Effector CD4-positive, alpha-beta T cell (primary cell): Measurements from ENCODE around the gene ZFP92.
"Not testable (repeated sequence)": the region's sequence is repeated elsewhere in the genome, so short reads cannot be mapped to it uniquely, and the experiment has no call there.

Source experiments
- DNase-seq: peaks from one replicate; pipeline ENCODE4 v3.0.0-alpha.2; 2020
- total RNA-seq: gene quantifications from one replicate; lab custom pipeline; 2026; lab: John Stamatoyannopoulos, UW

Gene ZFP92
- 1.5 reads per million for total RNA-seq

GRCh38 chrX:153411255-153411987 is at the start of gene ZFP92:
TSS of gene ZFP92 (plus strand) at chrX:153411472. CDS start at chrX:153418323, 6,851 bp downstream.
- DNase-seq = no peak

DNA sequence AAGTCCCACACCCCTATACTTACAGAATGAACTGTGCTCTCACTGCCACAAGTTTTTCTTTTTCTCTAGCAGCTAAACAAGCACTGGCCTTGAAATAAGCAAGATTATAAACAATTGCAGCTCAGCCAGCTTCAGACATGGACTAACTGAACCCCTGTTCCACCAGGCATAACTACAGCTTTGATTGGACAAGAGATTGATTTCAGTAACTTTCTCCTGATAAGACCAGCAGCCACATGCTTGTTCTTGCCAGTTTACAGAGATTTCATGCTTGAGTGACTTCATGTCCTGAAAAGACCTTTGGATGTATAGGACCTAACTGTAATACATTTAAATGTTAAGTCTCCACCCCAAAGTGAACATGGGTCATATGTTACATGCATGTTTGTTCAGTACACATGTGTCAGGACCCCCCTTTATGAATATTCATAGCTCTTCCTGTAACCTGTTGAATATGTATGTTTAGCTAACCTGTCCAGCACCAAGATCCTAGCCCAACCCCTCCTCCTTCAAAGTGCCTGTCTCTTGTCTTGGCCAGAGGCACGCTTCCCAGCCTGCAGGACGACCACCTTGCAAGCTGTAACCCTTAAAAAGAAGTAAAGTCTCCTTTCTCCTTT is 49.4 kb upstream of the ZFP92 start:
- DNase-seq = no peak

DNA sequence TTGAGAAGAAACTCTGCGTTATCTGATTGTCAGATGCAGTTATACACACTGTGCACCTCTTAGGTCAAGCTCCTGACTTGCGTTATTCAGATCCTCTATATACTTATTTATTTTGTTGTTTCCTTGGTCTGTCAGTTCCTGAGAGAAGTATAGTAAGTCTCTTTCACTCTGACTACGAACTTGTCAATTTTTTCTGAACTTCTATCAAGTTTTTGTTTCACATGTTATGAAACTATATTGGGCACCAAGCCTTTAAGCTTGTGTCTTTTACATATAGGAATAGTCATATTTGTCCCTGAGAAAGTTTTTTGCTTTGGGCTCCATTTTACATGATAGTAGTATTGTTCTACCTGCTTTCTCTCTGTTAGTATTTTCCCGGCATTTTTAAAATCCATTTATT is 45.6 kb upstream of the ZFP92 start:
- no peak for DNase-seq

GRCh38 chrX:153366119-153366518 is 45.2 kb upstream of the ZFP92 start:
- DNase-seq = no peak

DNA sequence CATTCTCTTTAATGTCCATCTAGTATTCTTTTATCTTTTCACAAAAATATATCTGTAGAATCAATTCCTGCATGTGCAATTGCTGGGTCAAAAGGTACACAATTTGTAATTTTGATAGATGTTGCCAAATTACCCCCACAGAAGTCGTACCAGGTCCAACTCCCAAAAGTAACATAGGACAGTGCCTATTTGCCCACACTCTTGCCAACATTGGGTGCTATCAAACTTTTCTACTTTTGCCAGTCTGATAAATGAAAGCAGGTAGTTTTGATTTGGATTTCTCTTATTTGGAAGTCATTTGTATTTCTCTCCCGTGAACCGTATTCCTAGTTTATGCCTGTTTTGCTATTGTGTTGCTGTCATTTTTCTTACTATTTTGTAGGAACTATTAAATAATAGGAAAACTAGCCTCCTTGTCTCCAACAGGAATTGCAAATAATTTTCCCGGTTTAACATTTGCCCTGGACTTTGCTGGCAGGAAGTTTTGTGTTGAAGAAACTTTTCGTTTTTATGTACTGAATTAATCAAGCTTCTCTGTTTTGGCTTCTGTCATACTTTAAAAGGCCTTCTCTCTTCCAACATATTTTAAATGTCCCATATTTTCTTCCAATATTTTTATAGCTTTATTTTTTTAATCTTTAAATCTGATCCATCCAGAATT is 44.3 kb upstream of the ZFP92 start:
- DNase-seq = no peak

- no peak for DNase-seq
Observed at GRCh38 chrX:153370293-153371055, 40.8 kb upstream of the ZFP92 start.

GRCh38 chrX:153371256-153371655 is 40.0 kb upstream of the ZFP92 start:
- no peak for DNase-seq

- no peak for DNase-seq
Observed at GRCh38 chrX:153372949-153373348, 38.3 kb upstream of the ZFP92 start.

DNA sequence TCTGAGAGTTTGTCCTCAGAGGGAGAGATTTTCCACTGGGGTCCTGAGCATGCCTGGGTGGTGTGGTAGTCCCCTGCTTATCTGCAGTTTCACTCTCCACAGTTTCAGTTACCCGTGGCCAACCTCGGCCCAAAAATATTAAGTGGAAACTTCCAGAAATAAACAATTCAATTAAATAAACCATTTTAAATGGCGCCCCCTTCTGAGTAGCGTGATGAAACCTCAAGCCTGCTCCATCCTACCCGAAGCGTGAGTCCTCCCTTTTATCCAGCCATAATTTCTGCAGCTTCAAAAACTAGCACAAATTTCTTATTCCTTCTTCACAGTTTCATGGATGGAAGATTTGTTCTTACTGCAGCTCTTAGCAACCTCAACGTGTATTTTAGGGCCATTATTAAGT is 36.8 kb upstream of the ZFP92 start:
- DNase-seq = no peak

DNA sequence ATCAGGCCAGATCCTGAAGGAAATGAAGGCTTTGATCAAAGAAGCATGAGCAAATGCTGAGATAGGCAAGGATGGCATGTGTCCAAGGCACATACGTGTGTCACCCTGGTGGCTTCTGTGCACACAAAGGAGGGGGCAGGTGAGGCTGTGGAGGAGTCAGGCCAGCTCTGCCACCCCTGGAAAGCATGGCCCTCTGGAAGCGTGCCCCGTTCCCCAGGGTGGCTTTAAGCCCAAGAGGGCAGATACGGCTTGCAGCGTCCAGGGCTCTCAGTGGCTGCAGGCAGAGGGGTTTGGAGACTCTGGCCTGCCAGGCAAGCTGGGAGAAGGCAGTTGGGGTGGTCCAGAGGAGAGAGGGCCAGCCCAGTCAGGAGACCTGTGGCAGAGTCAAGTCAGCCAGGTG is 35.7 kb upstream of the ZFP92 start:
- DNase-seq = no peak

- DNase-seq = no peak
Observed at GRCh38 chrX:153377727-153378126, 33.5 kb upstream of the ZFP92 start.

DNA sequence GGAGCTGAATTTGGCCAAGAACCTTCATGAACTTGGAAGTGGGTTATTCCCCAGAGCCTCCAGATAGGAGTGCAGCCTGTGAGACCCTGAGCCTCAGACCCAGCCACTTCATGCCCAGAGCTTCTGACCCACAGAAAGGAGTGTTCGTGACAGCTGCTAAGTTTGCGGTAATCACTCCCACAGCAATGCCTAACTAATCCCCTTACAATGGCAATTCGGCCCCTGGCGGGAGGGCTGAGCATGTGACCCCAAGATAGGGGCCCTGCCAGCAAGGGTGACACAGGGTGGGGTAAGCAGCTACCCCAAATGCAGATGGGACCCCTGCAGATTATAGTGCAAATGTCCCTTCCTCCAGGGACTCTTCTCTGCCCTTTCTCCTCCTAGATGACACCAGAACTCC is 32.7 kb upstream of the ZFP92 start:
- DNase-seq = no peak

DNA sequence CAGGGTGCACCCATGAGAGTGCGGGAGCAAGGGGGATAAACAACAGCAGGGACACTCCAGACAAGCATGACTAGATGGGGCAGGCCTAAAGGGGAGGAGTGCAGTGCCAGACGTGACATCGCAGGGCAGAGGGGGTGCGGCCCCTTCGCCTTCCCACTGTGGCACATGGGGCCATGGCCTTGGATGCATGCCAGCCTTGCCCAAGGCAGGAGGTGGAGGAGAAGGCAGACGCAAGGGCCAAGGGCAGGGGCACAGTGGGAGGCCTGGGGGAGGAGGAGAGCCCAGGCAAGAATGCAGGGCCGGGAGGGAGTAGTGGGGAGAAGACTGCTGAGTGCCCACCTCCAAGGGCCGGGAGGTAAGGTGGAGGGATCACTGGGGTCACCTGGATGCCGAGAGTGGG is 31.8 kb upstream of the ZFP92 start:
- DNase-seq = no peak

- no peak for DNase-seq
Observed at GRCh38 chrX:153379971-153380581, 31.2 kb upstream of the ZFP92 start.

DNA sequence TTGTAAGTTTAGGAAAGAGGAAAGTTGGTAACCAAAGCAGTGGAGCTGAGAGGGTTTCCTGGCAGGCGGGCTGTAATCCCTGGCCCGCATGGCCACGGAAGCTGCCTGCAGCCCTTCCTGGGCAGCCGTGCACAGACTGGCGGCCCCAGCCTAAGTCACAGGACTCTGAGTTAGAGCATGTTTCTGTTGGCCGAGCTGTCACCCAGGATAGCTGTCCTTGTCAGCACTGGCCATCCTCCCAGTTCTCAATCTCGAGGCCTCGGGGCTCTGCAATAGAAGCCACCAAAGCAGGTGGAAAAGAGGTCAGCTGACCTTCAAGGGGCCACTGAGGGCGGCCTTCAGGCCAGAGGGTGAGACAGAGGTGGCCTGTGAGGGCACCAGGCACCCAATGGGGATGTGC is 30.6 kb upstream of the ZFP92 start:
- no peak for DNase-seq

GRCh38 chrX:153381684-153382532 is 29.4 kb upstream of the ZFP92 start:
- no peak for DNase-seq

- no peak for DNase-seq
Observed at GRCh38 chrX:153382563-153383482, 28.4 kb upstream of the ZFP92 start.

DNA sequence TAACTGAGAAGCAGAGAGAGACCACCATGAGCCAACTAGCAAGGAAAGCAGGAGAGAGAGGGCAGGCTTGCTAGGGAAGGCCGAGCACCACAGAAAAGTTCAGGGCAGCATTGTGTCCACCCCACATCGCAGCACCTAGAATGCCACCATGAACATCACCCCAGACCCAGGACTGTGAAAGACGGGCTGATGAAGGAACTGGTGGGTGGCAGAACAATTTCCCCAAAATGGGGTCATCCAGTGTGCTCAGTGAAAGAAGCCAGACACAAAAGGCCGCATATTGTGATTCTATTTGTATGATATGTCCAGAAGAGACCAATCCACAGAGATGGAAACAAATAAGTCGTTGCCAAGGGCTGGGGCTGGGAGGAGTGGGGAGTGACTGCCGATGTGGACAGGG is 26.9 kb upstream of the ZFP92 start:
- no peak for DNase-seq

DNA sequence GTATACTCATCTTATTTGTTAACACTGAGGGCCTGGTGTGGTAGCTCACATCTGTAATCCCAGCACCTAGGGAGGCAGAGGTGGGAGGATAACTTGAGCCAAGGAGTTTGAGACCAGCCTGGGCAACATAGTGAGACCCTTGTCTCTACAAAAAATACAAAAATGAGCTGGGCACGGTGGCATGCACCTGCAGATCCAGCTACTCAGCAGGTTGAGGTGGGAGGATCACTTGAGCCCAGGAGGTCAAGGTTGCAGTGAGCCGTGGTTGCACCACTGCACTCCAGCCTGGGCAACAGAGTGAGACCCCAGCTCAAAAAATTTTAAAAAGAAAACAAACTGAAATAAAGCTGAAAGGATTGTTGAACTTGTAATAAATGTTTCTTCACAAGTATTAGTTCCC is 26.3 kb upstream of the ZFP92 start:
- DNase-seq = not testable (repeated sequence)

DNA sequence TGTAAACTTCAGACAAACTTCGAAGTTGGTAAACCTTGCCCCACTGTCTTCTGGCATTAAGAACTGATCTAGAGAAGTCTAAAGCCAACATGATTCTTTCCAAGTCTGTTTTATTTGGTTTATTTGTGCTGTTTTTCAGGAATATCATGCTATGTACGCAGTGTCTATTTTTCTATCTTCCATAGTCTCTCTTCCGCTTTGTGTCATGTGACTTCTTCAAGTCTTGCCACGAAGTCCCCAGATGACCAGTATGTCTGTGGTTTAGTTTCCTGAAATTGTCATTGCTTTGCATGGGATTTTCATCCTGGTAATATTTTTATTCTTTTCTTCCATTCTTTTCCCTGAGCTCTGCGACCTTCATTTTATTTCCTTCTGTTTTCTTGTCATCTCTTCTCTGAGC is 25.2 kb upstream of the ZFP92 start:
- no peak for DNase-seq

DNA sequence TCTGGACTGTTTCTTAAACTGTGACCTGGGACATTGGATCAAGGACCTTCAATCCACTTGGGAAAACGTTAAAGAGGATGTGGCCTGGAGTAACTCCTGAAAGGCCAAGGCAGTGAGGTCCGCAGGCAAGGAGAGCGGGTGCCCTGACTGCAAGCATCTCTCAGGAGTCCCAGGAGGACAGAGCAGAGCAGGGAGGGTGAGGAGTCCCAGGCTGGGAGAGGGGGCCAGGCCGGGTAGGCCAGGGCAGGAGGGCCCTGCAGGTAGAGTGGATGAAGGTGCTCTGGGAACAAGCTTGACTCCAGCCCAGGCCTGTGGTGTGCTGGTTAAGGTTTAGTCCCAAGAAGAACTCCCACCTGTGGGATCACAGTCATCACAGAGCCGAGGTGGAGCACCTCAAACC is 23.9 kb upstream of the ZFP92 start:
- DNase-seq = no peak
